Measurements from ENCODE around the gene TSGA10IP. TPM values are rescaled to one million over a fixed set of nuclear protein-coding genes. Genes with fewer than 3 reads are reported as not detected.

The TSGA10IP gene
- total and polyA plus RNA-seq, 12 donors: 0.01 TPM; not detected in 11

GRCh38 chr11:65932558-65932919 lies 12.7 kb upstream of the TSGA10IP start:
- H3K4me1 ChIP-seq: peaks cover 0 to 11% (median 0%) of the 10 kb centered on the region in 9 donors
- TF ChIP-seq CTCF (IDR thresholded peaks at IDR 0.05): peak in 2 of 9 donors; percentile 11 to 14
- H3K9me3 ChIP-seq: no peaks in the 10 kb centered on the region
- H3K27me3 ChIP-seq: peaks cover 0 to 15% (median 3%) of the 10 kb centered on the region in 7 donors
- 29 to 35% methylated on average over 9 of the region's 9 CpGs for WGBS, 2 donors
- DNase-seq: no peak
- no peak overlapping the region for H3K27ac ChIP-seq
- intact Hi-C loops (cut with DNase I): no loop called here
- H3K4me3 ChIP-seq: no peak overlapping the region
- ATAC-seq: no peak
- H3K36me3 ChIP-seq: no peaks in the 10 kb centered on the region

- Histone ChIP-seq H3K27ac (no peak overlapping the region), H3K27me3 (peaks cover 0 to 20% (median 3%) of the 10 kb centered on the region in 7 donors), H3K36me3 (no peaks in the 10 kb centered on the region), H3K4me3 (no peak overlapping the region), H3K4me1 (no peaks in the 10 kb centered on the region), H3K9me3 (no peaks in the 10 kb centered on the region)
- DNase-seq (no peak), ATAC-seq (no peak)
- intact Hi-C loops (cut with DNase I): no loop called here
- 48 to 54% methylated on average over 4 of the region's 4 CpGs for WGBS, 2 donors
- TF ChIP-seq CTCF (IDR thresholded peaks at IDR 0.05): no peak
These were observed 11.3 kb upstream of the TSGA10IP start for GRCh38 chr11:65934014-65934413.

DNA sequence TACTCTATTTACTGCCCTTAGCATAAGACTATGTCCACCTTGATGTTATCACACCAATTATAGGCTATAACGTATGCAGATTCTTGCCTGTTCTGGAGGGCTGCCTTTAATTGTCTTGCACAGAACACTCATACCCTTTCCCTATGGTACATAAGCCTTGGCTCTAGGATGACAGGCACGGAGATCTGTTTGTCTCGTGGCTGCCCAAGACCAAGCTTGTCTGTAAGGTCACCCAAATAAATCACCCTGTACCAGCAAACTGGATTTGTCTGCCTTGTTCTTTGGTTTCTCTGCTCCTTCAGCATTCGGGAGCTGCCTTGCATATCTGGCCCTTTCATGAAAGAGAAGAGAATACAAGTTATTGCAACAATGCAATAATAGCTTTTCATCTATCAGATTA lies 7.5 kb upstream of the TSGA10IP start:
- intact Hi-C loops (cut with DNase I): no loop called here
- Histone ChIP-seq H3K4me1 (peaks cover 0 to 15% (median 0%) of the 10 kb centered on the region in 9 donors), H3K27me3 (peaks cover 0 to 26% (median 6%) of the 10 kb centered on the region in 7 donors), H3K36me3 (no peaks in the 10 kb centered on the region), H3K27ac (no peak overlapping the region), H3K9me3 (no peaks in the 10 kb centered on the region), H3K4me3 (no peak overlapping the region)
- no peak for DNase-seq
- TF ChIP-seq CTCF (IDR thresholded peaks at IDR 0.05): no peak
- 50 to 64% methylated on average over 4 of the region's 4 CpGs for WGBS, 2 donors
- no peak for ATAC-seq

DNA sequence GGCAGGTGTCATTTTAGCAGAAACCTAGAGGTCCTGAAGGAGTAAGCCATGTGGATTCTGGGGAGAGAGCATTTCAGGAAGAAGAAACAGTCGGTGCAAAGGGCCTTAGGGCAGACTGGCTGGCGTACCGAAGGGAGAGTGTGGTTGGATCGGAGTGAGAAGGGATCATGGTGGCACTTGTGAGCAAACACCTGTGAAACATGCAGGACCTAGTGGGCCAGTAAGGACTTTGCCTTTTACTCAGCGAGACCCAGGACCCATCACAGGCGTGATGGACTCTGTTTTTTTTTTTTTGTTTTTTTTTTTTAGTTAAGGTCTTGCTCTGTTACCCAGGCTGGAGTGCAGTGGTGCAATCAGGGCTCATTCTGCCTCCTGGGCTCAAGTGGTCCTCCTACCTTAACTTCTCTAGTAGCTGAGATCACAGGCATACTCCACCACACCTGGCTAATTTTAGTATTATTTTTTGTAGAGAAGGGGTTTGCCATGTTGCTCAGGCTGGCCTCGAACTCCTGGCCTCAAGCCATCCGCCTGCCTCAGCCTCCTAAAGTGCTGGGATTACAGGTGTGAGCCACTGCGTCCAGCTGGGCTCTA lies 3.5 kb upstream of the TSGA10IP start:
- Histone ChIP-seq H3K36me3 (no peaks in the 10 kb centered on the region), H3K27ac (peak overlapping the region in 1 of 10 donors; percentile 82), H3K9me3 (no peaks in the 10 kb centered on the region), H3K27me3 (peaks cover 0 to 18% (median 6%) of the 10 kb centered on the region in 7 donors), H3K4me1 (peaks cover 0 to 15% (median 0%) of the 10 kb centered on the region in 9 donors), H3K4me3 (no peak overlapping the region)
- DNase-seq (no peak), ATAC-seq (no peak)
- intact Hi-C loops (cut with DNase I): no loop called here
- 69 to 73% methylated on average over 9 of the region's 9 CpGs for WGBS, 2 donors
- no peak for TF ChIP-seq CTCF (IDR thresholded peaks at IDR 0.05)
